Measurements from ENCODE around the gene KIF1C. TPM values are rescaled to one million over a fixed set of nuclear protein-coding genes. Genes with fewer than 3 reads are reported as not detected.

KIF1C gene
- total and polyA plus RNA-seq, 9 of the 15 experiments (the other 6 are each of a cell fraction or from before 2014, with no cell fraction given), result 0.38 to 68.4 (median 25.1) TPM

- TF ChIP-seq, protein P1, sequence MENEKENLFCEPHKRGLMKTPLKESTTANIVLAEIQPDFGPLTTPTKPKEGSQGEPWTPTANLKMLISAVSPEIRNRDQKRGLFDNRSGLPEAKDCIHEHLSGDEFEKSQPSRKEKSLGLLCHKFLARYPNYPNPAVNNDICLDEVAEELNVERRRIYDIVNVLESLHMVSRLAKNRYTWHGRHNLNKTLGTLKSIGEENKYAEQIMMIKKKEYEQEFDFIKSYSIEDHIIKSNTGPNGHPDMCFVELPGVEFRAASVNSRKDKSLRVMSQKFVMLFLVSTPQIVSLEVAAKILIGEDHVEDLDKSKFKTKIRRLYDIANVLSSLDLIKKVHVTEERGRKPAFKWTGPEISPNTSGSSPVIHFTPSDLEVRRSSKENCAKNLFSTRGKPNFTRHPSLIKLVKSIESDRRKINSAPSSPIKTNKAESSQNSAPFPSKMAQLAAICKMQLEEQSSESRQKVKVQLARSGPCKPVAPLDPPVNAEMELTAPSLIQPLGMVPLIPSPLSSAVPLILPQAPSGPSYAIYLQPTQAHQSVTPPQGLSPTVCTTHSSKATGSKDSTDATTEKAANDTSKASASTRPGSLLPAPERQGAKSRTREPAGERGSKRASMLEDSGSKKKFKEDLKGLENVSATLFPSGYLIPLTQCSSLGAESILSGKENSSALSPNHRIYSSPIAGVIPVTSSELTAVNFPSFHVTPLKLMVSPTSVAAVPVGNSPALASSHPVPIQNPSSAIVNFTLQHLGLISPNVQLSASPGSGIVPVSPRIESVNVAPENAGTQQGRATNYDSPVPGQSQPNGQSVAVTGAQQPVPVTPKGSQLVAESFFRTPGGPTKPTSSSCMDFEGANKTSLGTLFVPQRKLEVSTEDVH (IDR thresholded peaks at IDR 0.05; ENCODE audit: low read depth, partially characterized antibody), result peak; percentile 70
- TF ChIP-seq HDAC8 (tag; IDR thresholded peaks at IDR 0.05) (no peak), ADNP (tag; IDR thresholded peaks at IDR 0.05) (no peak), SREBF1 (IDR thresholded peaks at IDR 0.05; ENCODE audit: borderline replicate concordance, low read depth, low read length) (no peak), CREB3L1 (IDR thresholded peaks at IDR 0.05; ENCODE audit: borderline replicate concordance, low read depth) (peak; percentile 61; the same call in 1 of the 2 replicates), MBD1 (CRISPR knock-in tag; IDR thresholded peaks at IDR 0.05) (no peak), ZFX (CRISPR knock-in tag; IDR thresholded peaks at IDR 0.05) (peak; percentile 78), NFRKB (IDR thresholded peaks at IDR 0.05; ENCODE audit: low read depth) (no peak), MXI1 (IDR thresholded peaks at IDR 0.05; ENCODE audit: low read depth, low read length) (peak; percentile 66; the same call in 1 of the 2 replicates), POLR2A (conservative IDR thresholded peaks at IDR 0.05) (peak; percentile 74), GTF2A2 (tag; IDR thresholded peaks at IDR 0.05) (no peak), NR2C2 (CRISPR knock-in tag; IDR thresholded peaks at IDR 0.05) (no peak), NR2C2 (tag; IDR thresholded peaks at IDR 0.05) (peak; percentile 83), SP1 (CRISPR knock-in tag; IDR thresholded peaks at IDR 0.05) (peak; percentile 65), TARDBP (IDR thresholded peaks at IDR 0.05) (0 out of 2 replicates have a peak, but pooled peaks have one; percentile 36), MAFK (IDR thresholded peaks at IDR 0.05; ENCODE audit: low read length) (no peak)
- TF ChIP-seq, protein P2, sequence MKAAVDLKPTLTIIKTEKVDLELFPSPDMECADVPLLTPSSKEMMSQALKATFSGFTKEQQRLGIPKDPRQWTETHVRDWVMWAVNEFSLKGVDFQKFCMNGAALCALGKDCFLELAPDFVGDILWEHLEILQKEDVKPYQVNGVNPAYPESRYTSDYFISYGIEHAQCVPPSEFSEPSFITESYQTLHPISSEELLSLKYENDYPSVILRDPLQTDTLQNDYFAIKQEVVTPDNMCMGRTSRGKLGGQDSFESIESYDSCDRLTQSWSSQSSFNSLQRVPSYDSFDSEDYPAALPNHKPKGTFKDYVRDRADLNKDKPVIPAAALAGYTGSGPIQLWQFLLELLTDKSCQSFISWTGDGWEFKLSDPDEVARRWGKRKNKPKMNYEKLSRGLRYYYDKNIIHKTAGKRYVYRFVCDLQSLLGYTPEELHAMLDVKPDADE (conservative IDR thresholded peaks at IDR 0.05; ENCODE audit: control insufficient read depth, low read depth, low read length), result peak; percentile 64
- TF ChIP-seq, protein P3, sequence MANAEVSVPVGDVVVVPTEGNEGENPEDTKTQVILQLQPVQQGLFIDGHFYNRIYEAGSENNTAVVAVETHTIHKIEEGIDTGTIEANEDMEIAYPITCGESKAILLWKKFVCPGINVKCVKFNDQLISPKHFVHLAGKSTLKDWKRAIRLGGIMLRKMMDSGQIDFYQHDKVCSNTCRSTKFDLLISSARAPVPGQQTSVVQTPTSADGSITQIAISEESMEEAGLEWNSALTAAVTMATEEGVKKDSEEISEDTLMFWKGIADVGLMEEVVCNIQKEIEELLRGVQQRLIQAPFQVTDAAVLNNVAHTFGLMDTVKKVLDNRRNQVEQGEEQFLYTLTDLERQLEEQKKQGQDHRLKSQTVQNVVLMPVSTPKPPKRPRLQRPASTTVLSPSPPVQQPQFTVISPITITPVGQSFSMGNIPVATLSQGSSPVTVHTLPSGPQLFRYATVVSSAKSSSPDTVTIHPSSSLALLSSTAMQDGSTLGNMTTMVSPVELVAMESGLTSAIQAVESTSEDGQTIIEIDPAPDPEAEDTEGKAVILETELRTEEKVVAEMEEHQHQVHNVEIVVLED (CRISPR knock-in tag; IDR thresholded peaks at IDR 0.05), result peak; percentile 95
These were observed 10.6 kb upstream of the KIF1C start, which contains the start of gene CAMTA2 (continued) for GRCh38 chr17:4986951-4987766.

Data from K562 (cell line).